ENCODE results near the gene ALLC. TPM values are rescaled to one million over a fixed set of nuclear protein-coding genes. Genes with fewer than 3 reads are reported as not detected.

The ALLC gene
- total RNA-seq, 1 donor from 2014 or later, result not detected

- Mint-ChIP-seq H3K4me1 (ENCODE audit: low read depth, unreplicated experiment) (peaks cover 8% of the 10 kb centered on the region), H3K27ac (ENCODE audit: unreplicated experiment) (no peak overlapping the region), H3K36me3 (ENCODE audit: unreplicated experiment) (peaks cover 4% of the 10 kb centered on the region), H3K9me3 (ENCODE audit: unreplicated experiment) (no peaks in the 10 kb centered on the region), H3K27me3 (ENCODE audit: unreplicated experiment) (no peaks in the 10 kb centered on the region), H3K4me3 (ENCODE audit: unreplicated experiment) (no peak overlapping the region)
- no peak for DNase-seq
- no peak for TF ChIP-seq CTCF (IDR thresholded peaks at IDR 0.05; ENCODE audit: partially characterized antibody, unreplicated experiment)
These were observed 78.1 kb downstream of the ALLC start for GRCh38 chr2:3736112-3736511.

GRCh38 chr2:3737128-3737527 lies 79.1 kb downstream of the ALLC start:
- Mint-ChIP-seq H3K36me3 (ENCODE audit: unreplicated experiment) (no peaks in the 10 kb centered on the region), H3K4me1 (ENCODE audit: low read depth, unreplicated experiment) (peaks cover 8% of the 10 kb centered on the region), H3K27me3 (ENCODE audit: unreplicated experiment) (no peaks in the 10 kb centered on the region), H3K9me3 (ENCODE audit: unreplicated experiment) (no peaks in the 10 kb centered on the region), H3K27ac (ENCODE audit: unreplicated experiment) (no peak overlapping the region), H3K4me3 (ENCODE audit: unreplicated experiment) (no peak overlapping the region)
- DNase-seq, result no peak
- no peak for TF ChIP-seq CTCF (IDR thresholded peaks at IDR 0.05; ENCODE audit: partially characterized antibody, unreplicated experiment)

GRCh38 chr2:3738454-3738853 lies 80.5 kb downstream of the ALLC start:
- Mint-ChIP-seq H3K9me3 (ENCODE audit: unreplicated experiment) (peaks cover 1% of the 10 kb centered on the region), H3K27ac (ENCODE audit: unreplicated experiment) (no peak overlapping the region), H3K27me3 (ENCODE audit: unreplicated experiment) (no peaks in the 10 kb centered on the region), H3K4me1 (ENCODE audit: low read depth, unreplicated experiment) (peaks cover 4% of the 10 kb centered on the region), H3K4me3 (ENCODE audit: unreplicated experiment) (no peak overlapping the region), H3K36me3 (ENCODE audit: unreplicated experiment) (no peaks in the 10 kb centered on the region)
- DNase-seq, result peak; percentile 52
- no peak for TF ChIP-seq CTCF (IDR thresholded peaks at IDR 0.05; ENCODE audit: partially characterized antibody, unreplicated experiment)

GRCh38 chr2:3739313-3739712 lies 81.3 kb downstream of the ALLC start:
- TF ChIP-seq CTCF (IDR thresholded peaks at IDR 0.05; ENCODE audit: partially characterized antibody, unreplicated experiment), result no peak
- no peak for DNase-seq
- Mint-ChIP-seq H3K4me1 (ENCODE audit: low read depth, unreplicated experiment) (peaks cover 4% of the 10 kb centered on the region), H3K27ac (ENCODE audit: unreplicated experiment) (no peak overlapping the region), H3K9me3 (ENCODE audit: unreplicated experiment) (peaks cover 2% of the 10 kb centered on the region), H3K27me3 (ENCODE audit: unreplicated experiment) (peaks cover 1% of the 10 kb centered on the region), H3K36me3 (ENCODE audit: unreplicated experiment) (no peaks in the 10 kb centered on the region), H3K4me3 (ENCODE audit: unreplicated experiment) (no peak overlapping the region)

- no peak for DNase-seq
- Mint-ChIP-seq H3K27ac (ENCODE audit: unreplicated experiment) (no peak overlapping the region), H3K36me3 (ENCODE audit: unreplicated experiment) (no peaks in the 10 kb centered on the region), H3K4me3 (ENCODE audit: unreplicated experiment) (no peak overlapping the region), H3K4me1 (ENCODE audit: low read depth, unreplicated experiment) (peaks cover 4% of the 10 kb centered on the region), H3K9me3 (ENCODE audit: unreplicated experiment) (peaks cover 2% of the 10 kb centered on the region), H3K27me3 (ENCODE audit: unreplicated experiment) (peaks cover 1% of the 10 kb centered on the region)
- TF ChIP-seq CTCF (IDR thresholded peaks at IDR 0.05; ENCODE audit: partially characterized antibody, unreplicated experiment), result no peak
These were observed 83.4 kb downstream of the ALLC start for GRCh38 chr2:3741396-3741795.
